Neural cell (in vitro differentiated cells): ENCODE measurements around the gene NCAM1. TPM values are rescaled to one million over a fixed set of nuclear protein-coding genes. Genes with fewer than 3 reads are reported as not detected.

Experiments used
- H2AFZ ChIP-seq: fragments of 200-600, 300-800 bp; sonication (generic), shearing (Covaris generic); 2 replicates; pipeline ENCODE4 v1.6.0; 2014; ENCODE audit warnings: low read depth, mild to moderate bottlenecking, antibody characterized with exemption, low read length, moderate library complexity
- H3F3A ChIP-seq: fragments of 200-600 bp; shearing (Covaris generic); 2 replicates; pipeline ENCODE4 v1.6.1; 2016; ENCODE audit warnings: mild to moderate bottlenecking, moderate library complexity, mixed read lengths, antibody characterized with exemption, low read length; ENCODE audit not compliant: insufficient read depth, poor library complexity, severe bottlenecking
- H3K27ac ChIP-seq: fragments of 200-600, 300-800 bp; sonication (generic), shearing (Covaris generic); 2 replicates; pipeline ENCODE4 v1.5.1; 2014; ENCODE audit warnings: mild to moderate bottlenecking, low read length, moderate library complexity
- H3K27me3 ChIP-seq: fragments of 300-800, 200-600 bp; sonication (generic), shearing (Covaris generic); 2 replicates; pipeline ENCODE4 v1.6.0; 2014; ENCODE audit warnings: mild to moderate bottlenecking, low read depth, low read length, moderate library complexity; ENCODE audit not compliant: insufficient read depth
- H3K36me3 ChIP-seq: fragments of 300-800, 200-600 bp; sonication (generic), shearing (Covaris generic); 2 replicates; pipeline ENCODE4 v1.5.1; 2014; ENCODE audit warnings: mild to moderate bottlenecking, antibody characterized with exemption, low read length, moderate library complexity; ENCODE audit not compliant: insufficient read depth
- H3K4me2 ChIP-seq: fragments of 300-800, 200-600 bp; sonication (generic), shearing (Covaris generic); 2 replicates; pipeline ENCODE4 v1.6.0; 2014; ENCODE audit warnings: mild to moderate bottlenecking, low read length
- H3K4me3 ChIP-seq: fragments of 300-800, 200-600 bp; sonication (generic), shearing (Covaris generic); 2 replicates; pipeline ENCODE4 v1.5.1; 2014; ENCODE audit warnings: mild to moderate bottlenecking, low read length, moderate library complexity
- H3K79me2 ChIP-seq: fragments of 200-600 bp; shearing (Covaris generic); replicated peaks from 2 replicates; pipeline ENCODE4 v1.6.0; 2014; ENCODE audit warnings: mild to moderate bottlenecking, low read length, moderate library complexity; ENCODE audit not compliant: insufficient read depth
- H3K9ac ChIP-seq: fragments of 300-800, 200-600 bp; sonication (generic), shearing (Covaris generic); 2 replicates; pipeline ENCODE4 v1.6.1; 2016; ENCODE audit warnings: mild to moderate bottlenecking, low read length, mixed read lengths
- H3K9me2 ChIP-seq: fragments of 200-600 bp; shearing (Covaris generic); 2 replicates; pipeline ENCODE4 v1.6.1; 2016; ENCODE audit warnings: mild to moderate bottlenecking, low read length, mixed read lengths; ENCODE audit not compliant: insufficient read depth
- H3K9me3 ChIP-seq: fragments of 200-600, 300-800 bp; sonication (generic), shearing (Covaris generic); 2 replicates; pipeline ENCODE4 v1.6.1; 2016; ENCODE audit warnings: mild to moderate bottlenecking, mixed run types, low read length, moderate library complexity, mixed read lengths
- H4K20me1 ChIP-seq: fragments of 200-600 bp; shearing (Covaris generic); 2 replicates; pipeline ENCODE4 v1.6.1; 2016; ENCODE audit warnings: mild to moderate bottlenecking, mixed run types; ENCODE audit not compliant: insufficient read depth
- CTCF ChIP-seq: fragments of 450-650 bp; IDR thresholded peaks from 2 replicates; pipeline ENCODE4 v1.5.1; 2014; ENCODE audit warnings: antibody characterized with exemption, mild to moderate bottlenecking, moderate library complexity; ENCODE audit not compliant: poor library complexity, severe bottlenecking
- EP300 ChIP-seq: fragments of 450-650 bp; conservative IDR thresholded peaks from 2 replicates; pipeline ENCODE4 v1.6.1; 2014; ENCODE audit warnings: antibody characterized with exemption, mild to moderate bottlenecking, moderate library complexity; ENCODE audit not compliant: poor library complexity, severe bottlenecking
- EZH2 ChIP-seq: fragments of 200-600, 300-800 bp; shearing (Covaris generic), sonication (generic); IDR thresholded peaks from 2 replicates; pipeline ENCODE4 v1.6.1; 2014; ENCODE audit warnings: antibody characterized with exemption, low read length, borderline replicate concordance, mild to moderate bottlenecking; ENCODE audit not compliant: insufficient read depth, poor library complexity, severe bottlenecking
- MXI1 ChIP-seq: fragments of 450-650 bp; conservative IDR thresholded peaks from 2 replicates; pipeline ENCODE4 v1.6.1; 2014; ENCODE audit warnings: antibody characterized with exemption, mild to moderate bottlenecking; ENCODE audit not compliant: poor library complexity, severe bottlenecking
- POLR2AphosphoS5 ChIP-seq: IDR thresholded peaks from 2 replicates; pipeline ENCODE4 v1.6.1; 2012
- RAD21 ChIP-seq: fragments of 450-650 bp; conservative IDR thresholded peaks from 2 replicates; pipeline ENCODE4 v1.6.1; 2014; ENCODE audit warnings: antibody characterized with exemption, mild to moderate bottlenecking, moderate library complexity
- REST ChIP-seq: IDR thresholded peaks from 2 replicates; pipeline ENCODE4 v1.6.1; 2012; ENCODE audit warnings: borderline replicate concordance
- SMC3 ChIP-seq: fragments of 450-650 bp; conservative IDR thresholded peaks from 2 replicates; pipeline ENCODE4 v1.6.1; 2014; ENCODE audit warnings: antibody characterized with exemption, mild to moderate bottlenecking, moderate library complexity; ENCODE audit not compliant: poor library complexity
- TAF1 ChIP-seq: IDR thresholded peaks from 2 replicates; pipeline ENCODE4 v1.6.1; 2012; ENCODE audit warnings: low read depth
- polyA plus RNA-seq: library from polyadenylated mRNA; depleted of rRNA; stranded (reverse); fragments of >200 nt; gene quantifications from 2 replicates; pipeline ENCODE4 v1.2.3, GENCODE V29; 2014

The NCAM1 gene
- polyA plus RNA-seq, 1 donor from 2014 or later, result 120 TPM

- H3K9me3 ChIP-seq, result no peaks in the 10 kb centered on the region
- no peaks in the 10 kb centered on the region for H3K36me3 ChIP-seq
- no peaks in the 10 kb centered on the region for H3F3A ChIP-seq
- H3K27ac ChIP-seq, result peak overlapping the region; percentile 40
- no peak overlapping the region for H2AFZ ChIP-seq
- no peaks in the 10 kb centered on the region for H3K27me3 ChIP-seq
- no peak overlapping the region for H3K9ac ChIP-seq
- peak overlapping the region; percentile 40 for H3K4me3 ChIP-seq
- H3K4me2 ChIP-seq, result no peak overlapping the region
- peaks cover 14% of the 10 kb centered on the region for H4K20me1 ChIP-seq
- TF ChIP-seq EZH2 (no peak), CTCF (no peak), REST (no peak), SMC3 (no peak), TAF1 (no peak), EP300 (peak; percentile 99), RAD21 (peak; percentile 13), POLR2AphosphoS5 (peak; percentile 88), MXI1 (no peak)
- H3K9me2 ChIP-seq, result no peaks in the 10 kb centered on the region
- peaks cover 7% of the 10 kb centered on the region for H3K79me2 ChIP-seq
Measured at GRCh38 chr11:113084297-113084696, 123.1 kb downstream of the NCAM1 start.

GRCh38 chr11:113085446-113085845, 124.2 kb downstream of the NCAM1 start:
- Histone ChIP-seq H3K4me2 (no peak overlapping the region), H3K4me3 (no peak overlapping the region), H3K9ac (no peak overlapping the region), H3K9me3 (no peaks in the 10 kb centered on the region), H3K79me2 (peaks cover 6% of the 10 kb centered on the region), H3K36me3 (no peaks in the 10 kb centered on the region), H3K9me2 (no peaks in the 10 kb centered on the region), H2AFZ (no peak overlapping the region), H3K27ac (no peak overlapping the region), H4K20me1 (peaks cover 14% of the 10 kb centered on the region), H3F3A (no peaks in the 10 kb centered on the region), H3K27me3 (no peaks in the 10 kb centered on the region)
- TF ChIP-seq POLR2AphosphoS5 (no peak), RAD21 (no peak)

- H3K27me3 ChIP-seq, result no peaks in the 10 kb centered on the region
- H3K9me2 ChIP-seq, result no peaks in the 10 kb centered on the region
- TF ChIP-seq EP300 (no peak), CTCF (no peak), MXI1 (no peak), POLR2AphosphoS5 (no peak), REST (no peak), TAF1 (no peak), SMC3 (no peak), EZH2 (no peak), RAD21 (no peak)
- H2AFZ ChIP-seq, result no peak overlapping the region
- peaks cover 17% of the 10 kb centered on the region for H4K20me1 ChIP-seq
- H3K4me2 ChIP-seq, result no peak overlapping the region
- no peaks in the 10 kb centered on the region for H3K36me3 ChIP-seq
- no peaks in the 10 kb centered on the region for H3K9me3 ChIP-seq
- H3K4me3 ChIP-seq, result no peak overlapping the region
- no peaks in the 10 kb centered on the region for H3F3A ChIP-seq
- H3K27ac ChIP-seq, result no peak overlapping the region
- H3K9ac ChIP-seq, result no peak overlapping the region
- H3K79me2 ChIP-seq, result no peaks in the 10 kb centered on the region
Measured at GRCh38 chr11:113087706-113088105, 126.5 kb downstream of the NCAM1 start.
